ENCODE data around the gene S100B.

GRCh38 chr21:46561445-46562090 is 43.3 kb downstream of the S100B start:
- TF ChIP-seq EP300 (IDR thresholded peaks at IDR 0.05) (no peak), CTCF (IDR thresholded peaks at IDR 0.05) (no peak)

All from tibial nerve (tissue), 4 donors.